Activated CD8-positive, alpha-beta memory T cell treated with anti-CD3 and anti-CD28 coated beads for 24 hours (primary cell): ENCODE results near the gene NPHP4.

Source experiments
- DNase-seq: peaks from one replicate; pipeline ENCODE4 v3.0.0-alpha.2; 2020

The NPHP4 gene

GRCh38 chr1:5839881-5840550, 152.2 kb downstream of the NPHP4 start:
- DNase-seq: no peak

GRCh38 chr1:5839161-5839880, 152.9 kb downstream of the NPHP4 start:
- no peak for DNase-seq

DNA sequence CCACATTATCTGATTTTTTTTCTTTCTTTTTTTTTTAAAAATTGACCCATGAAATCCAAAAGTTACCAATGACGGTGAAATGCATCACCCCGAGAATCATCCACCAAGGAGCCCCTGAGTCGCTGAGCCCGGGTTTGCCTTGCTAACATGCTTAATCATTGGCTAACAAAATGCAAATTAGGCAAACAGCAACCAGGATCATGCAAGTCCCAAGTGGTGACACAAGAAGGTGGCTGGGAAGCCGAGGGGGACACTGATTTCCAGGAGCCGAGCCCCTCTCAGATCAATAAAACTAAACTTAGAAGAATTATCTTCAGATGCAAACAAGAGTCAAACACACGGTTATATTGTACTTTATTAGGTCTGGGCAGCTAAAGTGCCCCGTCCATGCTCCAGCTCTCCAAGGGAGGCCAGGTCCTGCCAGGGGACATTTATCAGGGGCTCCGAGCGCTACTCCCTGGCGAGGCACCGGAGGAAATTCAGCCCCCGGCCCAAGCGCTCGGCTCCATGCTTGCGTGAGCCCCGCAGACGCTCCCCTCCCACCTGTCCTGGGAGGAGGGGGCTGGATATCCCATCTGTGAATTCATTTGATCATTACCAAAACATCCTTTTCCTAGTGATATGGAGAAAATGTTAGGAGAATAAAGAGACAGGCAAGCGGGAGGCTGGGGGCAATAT, 154.1 kb downstream of the NPHP4 start:
- no peak for DNase-seq

- DNase-seq: no peak
Observed at GRCh38 chr1:5836776-5837440, 155.3 kb downstream of the NPHP4 start.

- no peak for DNase-seq
Observed at GRCh38 chr1:5835179-5835562, 157.1 kb downstream of the NPHP4 start.

DNA sequence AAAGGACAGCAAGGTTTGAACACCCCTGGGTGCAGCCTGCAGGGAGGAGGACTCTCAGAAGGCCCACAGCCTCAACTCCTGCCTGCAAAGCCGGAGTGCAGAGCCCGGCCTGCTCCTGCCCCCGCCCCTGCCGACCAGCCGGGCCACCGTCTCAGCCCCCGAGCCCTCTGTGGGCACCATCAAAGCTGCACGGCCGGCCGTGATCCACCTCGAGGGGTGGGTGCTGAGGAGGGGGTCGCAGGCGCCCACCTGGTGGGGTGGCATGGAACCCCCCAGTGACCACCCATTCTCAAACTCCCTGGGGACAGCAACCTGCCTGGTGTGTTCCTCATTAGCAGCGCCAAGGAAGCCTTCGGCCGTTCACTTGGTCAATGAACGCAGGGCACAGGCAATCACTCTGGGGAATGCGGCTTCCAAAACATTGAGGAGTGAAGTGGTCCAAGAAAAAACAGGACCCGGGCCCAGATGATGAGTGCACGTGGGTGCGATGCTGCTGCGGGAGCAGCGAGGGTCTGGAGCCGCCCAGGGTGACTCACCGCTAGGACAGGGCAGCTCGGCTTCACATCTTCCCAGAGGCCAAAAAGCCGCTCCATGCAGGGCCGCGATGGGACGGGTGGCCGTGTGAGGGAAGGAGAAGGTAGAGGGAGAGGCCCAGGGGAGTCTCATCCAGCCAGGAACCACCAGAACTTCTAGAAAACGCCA, 157.6 kb downstream of the NPHP4 start:
- DNase-seq: no peak

DNA sequence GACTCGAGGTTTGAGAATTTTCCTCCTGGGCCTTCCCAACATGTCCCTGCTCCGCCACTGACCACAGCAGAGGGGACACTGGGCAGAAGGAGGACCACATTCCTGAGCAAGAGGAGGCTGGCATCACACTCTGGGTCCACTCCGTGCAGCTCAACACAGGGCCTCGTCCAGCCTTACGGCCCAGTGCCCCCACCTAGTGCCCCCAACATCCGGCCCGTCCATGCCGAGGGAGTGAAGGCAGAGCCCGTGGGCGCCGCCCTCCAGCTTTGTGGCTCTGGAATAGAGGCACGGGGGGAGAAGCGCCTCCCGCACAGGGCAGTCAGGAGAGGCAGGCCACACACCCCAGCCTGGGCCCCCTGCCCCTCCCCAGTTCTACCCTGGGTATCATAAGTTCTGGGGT, 158.3 kb downstream of the NPHP4 start:
- no peak for DNase-seq

GRCh38 chr1:5832916-5833895, 159.0 kb downstream of the NPHP4 start:
- no peak for DNase-seq

DNA sequence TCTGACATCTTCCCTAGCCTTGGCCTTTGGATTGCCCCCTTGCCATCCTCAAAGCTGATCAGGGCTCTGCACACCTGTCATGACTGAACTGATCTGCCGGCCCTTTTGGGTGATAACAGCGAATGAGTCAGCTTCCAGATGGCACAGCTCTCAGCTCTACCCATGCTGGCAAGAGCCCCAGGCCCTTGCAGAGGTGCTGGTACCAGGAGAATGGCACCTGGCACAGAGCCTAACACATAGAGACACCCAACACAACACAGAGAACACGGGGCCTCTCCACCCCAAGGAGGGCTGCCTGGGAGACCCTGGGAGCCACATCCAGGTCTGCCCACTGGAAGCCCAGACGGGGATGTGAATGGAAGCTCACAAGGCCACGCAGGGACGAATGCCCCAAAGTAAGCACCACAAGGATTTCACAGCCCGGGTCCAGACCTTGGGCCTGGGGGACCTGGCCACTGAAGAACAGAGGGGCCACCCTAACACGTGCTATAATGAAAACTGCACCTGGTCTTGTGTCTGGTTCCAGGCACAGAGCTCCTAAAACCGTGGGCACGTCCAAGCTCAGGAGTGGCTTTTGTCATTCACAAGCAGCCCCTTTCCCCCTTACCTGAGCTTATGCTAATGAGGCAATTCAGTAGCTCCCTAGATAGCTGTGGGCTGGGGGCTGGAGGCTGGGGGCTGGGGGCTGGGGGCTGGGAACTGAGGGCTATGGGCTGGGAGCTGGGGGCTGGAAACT, 160.5 kb downstream of the NPHP4 start:
- DNase-seq: no peak

DNA sequence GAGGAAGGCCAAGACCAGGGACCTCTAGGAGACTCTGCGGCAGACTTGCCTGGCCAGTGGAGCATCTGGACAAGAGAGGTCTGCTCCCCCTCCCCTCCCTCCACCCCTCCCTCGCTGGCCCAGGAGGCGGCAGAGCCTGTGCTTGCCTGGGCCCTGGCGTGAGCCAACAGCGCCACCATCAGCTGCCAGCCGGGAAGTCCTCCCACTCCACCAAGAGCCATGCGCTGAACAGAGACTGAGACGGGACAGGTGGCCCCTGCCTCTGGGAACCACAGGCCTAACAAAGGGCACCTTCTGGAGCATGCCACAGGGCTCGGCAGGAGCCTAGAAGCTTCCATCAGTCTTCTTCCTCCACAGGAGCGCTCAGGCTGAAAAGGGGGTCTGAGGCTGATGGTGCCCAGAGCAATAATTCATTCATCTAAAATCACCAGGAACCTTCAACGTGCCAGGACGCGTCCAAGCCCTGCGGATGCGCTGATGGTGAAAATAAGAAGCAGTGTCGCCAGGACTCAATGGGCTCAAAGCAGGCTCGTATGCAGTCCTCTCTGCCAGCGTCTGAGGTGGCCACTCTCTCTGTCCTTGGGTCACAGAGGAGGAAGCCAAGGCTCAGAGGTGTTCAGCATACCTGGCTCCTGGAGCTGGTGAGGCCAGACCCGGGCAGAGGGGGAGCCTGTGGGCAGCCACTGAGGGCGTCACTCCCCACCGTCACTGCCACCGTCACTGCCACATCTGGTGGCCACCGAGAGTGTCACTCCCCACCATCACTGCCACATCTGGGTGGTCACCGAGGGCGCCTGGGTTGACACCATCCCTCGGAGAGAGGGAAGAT, 161.2 kb downstream of the NPHP4 start:
- DNase-seq: no peak

- no peak for DNase-seq
Observed at GRCh38 chr1:5829414-5829813, 162.8 kb downstream of the NPHP4 start.

GRCh38 chr1:5828308-5828935, 163.8 kb downstream of the NPHP4 start:
- DNase-seq: no peak

DNA sequence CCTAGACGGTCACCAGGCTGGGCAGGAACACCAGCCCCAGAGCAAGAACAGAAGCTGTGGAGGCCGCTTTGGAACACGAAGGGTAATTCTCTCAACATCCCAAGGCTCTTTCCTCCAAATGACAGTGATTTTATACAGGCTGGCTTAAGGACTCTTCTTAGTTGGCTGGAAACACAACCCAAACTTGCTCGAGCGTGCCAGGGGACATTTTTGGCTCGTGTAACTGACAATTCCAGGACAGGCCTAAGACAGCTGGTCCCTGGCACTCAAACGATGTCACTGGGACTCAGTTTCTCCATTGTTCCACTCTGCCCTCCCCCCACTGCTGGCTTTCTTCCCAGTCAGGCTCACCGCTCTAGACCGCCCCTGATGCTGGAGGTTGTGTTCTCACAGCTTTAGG, 164.7 kb downstream of the NPHP4 start:
- no peak for DNase-seq

DNA sequence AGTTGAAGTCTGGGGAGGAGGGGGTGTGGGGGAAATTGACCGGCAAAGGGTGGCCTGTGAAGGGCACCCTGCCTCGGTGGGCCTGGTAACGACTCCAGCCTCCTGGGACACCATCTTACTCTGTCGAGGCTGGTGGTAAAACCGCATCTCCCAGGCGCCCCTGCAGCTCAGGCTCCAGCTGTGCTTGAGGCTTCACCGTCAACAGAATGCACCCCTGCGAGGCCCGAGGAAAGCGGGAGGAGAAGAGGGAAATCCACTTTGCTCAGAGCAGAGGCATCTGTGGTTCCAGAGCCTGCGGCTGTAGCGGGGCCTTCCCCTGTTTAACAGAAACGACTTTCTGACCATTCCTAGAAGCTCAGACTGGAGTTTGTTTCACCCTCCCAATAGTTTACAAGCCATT, 165.6 kb downstream of the NPHP4 start:
- no peak for DNase-seq

GRCh38 chr1:5822726-5823125, 169.5 kb downstream of the NPHP4 start:
- no peak for DNase-seq

GRCh38 chr1:5822266-5822665, 170.0 kb downstream of the NPHP4 start:
- DNase-seq: no peak

GRCh38 chr1:5821540-5822176, 170.6 kb downstream of the NPHP4 start:
- no peak for DNase-seq

DNA sequence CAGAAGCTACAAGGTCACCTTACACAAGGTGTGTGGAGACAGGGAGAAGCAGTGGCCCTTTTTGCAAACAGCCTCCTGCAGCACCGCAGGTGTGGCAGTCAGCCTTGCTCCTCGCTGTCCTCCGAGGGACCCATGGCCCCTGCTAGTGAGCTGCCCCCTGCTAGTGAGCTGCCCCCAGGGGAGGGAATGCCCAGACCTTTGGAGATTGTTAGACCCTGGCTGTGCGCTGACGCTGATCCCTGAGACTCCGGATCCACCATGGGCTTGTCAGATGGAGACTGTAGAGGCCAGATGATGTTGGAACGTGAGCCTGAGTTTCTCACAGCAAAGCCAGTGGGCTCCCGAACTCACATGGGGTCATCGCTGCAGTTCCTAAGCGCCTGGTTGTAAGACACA, 172.2 kb downstream of the NPHP4 start:
- no peak for DNase-seq

DNA sequence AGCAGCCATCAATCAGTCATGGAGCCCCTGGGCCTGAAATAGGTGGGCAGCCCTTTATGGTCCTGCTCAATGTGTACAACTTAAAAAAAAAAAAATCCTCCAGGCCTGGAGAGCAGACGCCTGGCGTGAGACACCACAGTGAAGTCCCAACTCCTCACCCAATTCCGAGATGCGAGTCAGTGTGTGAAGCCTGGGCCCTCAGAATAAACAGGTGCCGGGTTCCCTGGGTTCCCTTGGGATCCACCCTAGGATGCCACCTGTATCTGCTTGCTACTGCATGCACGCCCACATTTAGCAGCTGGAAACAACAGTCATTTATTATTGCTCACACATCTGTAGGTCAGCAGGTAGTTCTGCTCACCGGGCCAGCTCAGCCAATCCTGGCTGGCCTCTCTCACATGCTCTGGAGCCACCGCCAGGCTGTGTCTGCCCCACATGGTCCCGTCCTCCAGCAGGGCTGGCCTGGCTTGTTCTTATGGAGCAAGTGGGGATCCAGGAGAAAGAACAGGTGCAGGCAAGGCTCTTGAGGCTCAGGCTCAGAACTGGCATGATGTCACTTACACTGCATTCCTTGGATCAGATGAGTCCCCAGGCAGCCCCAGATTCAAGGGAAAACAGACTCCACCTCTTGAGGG, 172.7 kb downstream of the NPHP4 start:
- DNase-seq: no peak
